CD4-positive, alpha-beta T cell treated with Interleukin-17A for 4 hours (primary cell): ENCODE results near the gene ATXN10.
"Not testable (repeated sequence)": the region's sequence is repeated elsewhere in the genome, so short reads cannot be mapped to it uniquely, and the experiment has no call there.

Experiments used
- DNase-seq: peaks from one replicate; pipeline ENCODE4 v3.0.0-alpha.2; 2020; ENCODE audit warnings: mixed read lengths

Gene ATXN10

GRCh38 chr22:45714390-45714789 lies 42.8 kb downstream of the ATXN10 start:
- DNase-seq, result not testable (repeated sequence)

GRCh38 chr22:45717789-45718188 lies 46.2 kb downstream of the ATXN10 start:
- no peak for DNase-seq

GRCh38 chr22:45718391-45718790 lies 46.8 kb downstream of the ATXN10 start:
- DNase-seq, result no peak

GRCh38 chr22:45720839-45721378 lies 49.3 kb downstream of the ATXN10 start:
- DNase-seq, result no peak

- DNase-seq, result no peak
Measured at GRCh38 chr22:45722006-45722405, 50.4 kb downstream of the ATXN10 start.

GRCh38 chr22:45726081-45726480 lies 54.4 kb downstream of the ATXN10 start:
- DNase-seq, result no peak

- no peak for DNase-seq
Measured at GRCh38 chr22:45731041-45731797, 59.6 kb downstream of the ATXN10 start.

GRCh38 chr22:45731798-45732495 lies 60.3 kb downstream of the ATXN10 start:
- DNase-seq, result no peak

GRCh38 chr22:45735273-45735672 lies 63.6 kb downstream of the ATXN10 start:
- no peak for DNase-seq

- no peak for DNase-seq
Measured at GRCh38 chr22:45738206-45738605, 66.6 kb downstream of the ATXN10 start.

- DNase-seq, result no peak
Measured at GRCh38 chr22:45740236-45740635, 68.6 kb downstream of the ATXN10 start.

GRCh38 chr22:45742866-45743450 lies 71.3 kb downstream of the ATXN10 start:
- no peak for DNase-seq

GRCh38 chr22:45743687-45744086 lies 72.1 kb downstream of the ATXN10 start:
- no peak for DNase-seq

- no peak for DNase-seq
Measured at GRCh38 chr22:45744442-45744841, 72.8 kb downstream of the ATXN10 start.

- DNase-seq, result no peak
Measured at GRCh38 chr22:45750626-45751025, 79.0 kb downstream of the ATXN10 start.

GRCh38 chr22:45752036-45752435 lies 80.4 kb downstream of the ATXN10 start:
- no peak for DNase-seq

- no peak for DNase-seq
Measured at GRCh38 chr22:45754822-45755221, 83.2 kb downstream of the ATXN10 start.

- no peak for DNase-seq
Measured at GRCh38 chr22:45756558-45756957, 84.9 kb downstream of the ATXN10 start.

- DNase-seq, result no peak
Measured at GRCh38 chr22:45757068-45757467, 85.4 kb downstream of the ATXN10 start.

- no peak for DNase-seq
Measured at GRCh38 chr22:45757936-45758335, 86.3 kb downstream of the ATXN10 start.

- no peak for DNase-seq
Measured at GRCh38 chr22:45758603-45759002, 87.0 kb downstream of the ATXN10 start.

GRCh38 chr22:45760682-45761081 lies 89.0 kb downstream of the ATXN10 start:
- no peak for DNase-seq

GRCh38 chr22:45762545-45763235 lies 91.1 kb downstream of the ATXN10 start:
- no peak for DNase-seq
